ENCODE results near the gene SGMS1. TPM values are rescaled to one million over a fixed set of nuclear protein-coding genes. Genes with fewer than 3 reads are reported as not detected.

SGMS1 gene
- polyA plus RNA-seq, 1 donor from 2014 or later, result 8.0 TPM

- Histone ChIP-seq H3K4me3 (ENCODE audit: low read length) (no peak overlapping the region), H3K9me2 (ENCODE audit: insufficient read depth, low read length) (no peaks in the 10 kb centered on the region), H3K79me2 (replicated peaks; ENCODE audit: insufficient read depth, low read length) (no peaks in the 10 kb centered on the region), H3F3A (ENCODE audit: insufficient read depth, low read length, poor library complexity, severe bottlenecking) (no peaks in the 10 kb centered on the region), H2AFZ (ENCODE audit: low read depth, low read length) (no peak overlapping the region), H3K27me3 (ENCODE audit: insufficient read depth, low read depth, low read length) (no peaks in the 10 kb centered on the region), H4K20me1 (ENCODE audit: insufficient read depth) (no peaks in the 10 kb centered on the region), H3K4me2 (ENCODE audit: low read length) (no peak overlapping the region), H3K36me3 (ENCODE audit: insufficient read depth, low read length) (no peaks in the 10 kb centered on the region), H3K9me3 (ENCODE audit: low read length) (no peaks in the 10 kb centered on the region), H3K27ac (ENCODE audit: low read length) (no peak overlapping the region), H3K9ac (ENCODE audit: low read length) (no peak overlapping the region)
- TF ChIP-seq MXI1 (conservative IDR thresholded peaks at IDR 0.05; ENCODE audit: poor library complexity, severe bottlenecking) (no peak), TAF1 (IDR thresholded peaks at IDR 0.05; ENCODE audit: low read depth) (no peak), CTCF (IDR thresholded peaks at IDR 0.05; ENCODE audit: poor library complexity, severe bottlenecking) (no peak), EZH2 (IDR thresholded peaks at IDR 0.05; ENCODE audit: borderline replicate concordance, insufficient read depth, low read length, poor library complexity, severe bottlenecking) (no peak), POLR2AphosphoS5 (IDR thresholded peaks at IDR 0.05) (no peak), RAD21 (conservative IDR thresholded peaks at IDR 0.05) (no peak), REST (IDR thresholded peaks at IDR 0.05; ENCODE audit: borderline replicate concordance) (no peak), SMC3 (conservative IDR thresholded peaks at IDR 0.05; ENCODE audit: poor library complexity) (no peak), EP300 (conservative IDR thresholded peaks at IDR 0.05; ENCODE audit: poor library complexity, severe bottlenecking) (no peak)
These were observed 298.1 kb downstream of the SGMS1 start for GRCh38 chr10:50325449-50326171.

GRCh38 chr10:50324680-50325393, 298.9 kb downstream of the SGMS1 start:
- H3K9me2 ChIP-seq (ENCODE audit: insufficient read depth, low read length), result no peaks in the 10 kb centered on the region
- H3F3A ChIP-seq (ENCODE audit: insufficient read depth, low read length, poor library complexity, severe bottlenecking), result no peaks in the 10 kb centered on the region
- no peak overlapping the region for H3K4me2 ChIP-seq (ENCODE audit: low read length)
- no peak overlapping the region for H3K9ac ChIP-seq (ENCODE audit: low read length)
- H3K79me2 ChIP-seq (replicated peaks; ENCODE audit: insufficient read depth, low read length), result no peaks in the 10 kb centered on the region
- H3K4me3 ChIP-seq (ENCODE audit: low read length), result no peak overlapping the region
- no peaks in the 10 kb centered on the region for H3K27me3 ChIP-seq (ENCODE audit: insufficient read depth, low read depth, low read length)
- H4K20me1 ChIP-seq (ENCODE audit: insufficient read depth), result no peaks in the 10 kb centered on the region
- H3K9me3 ChIP-seq (ENCODE audit: low read length), result no peaks in the 10 kb centered on the region
- no peak overlapping the region for H2AFZ ChIP-seq (ENCODE audit: low read depth, low read length)
- no peak for TF ChIP-seq RAD21 (conservative IDR thresholded peaks at IDR 0.05)
- no peak for TF ChIP-seq EZH2 (IDR thresholded peaks at IDR 0.05; ENCODE audit: borderline replicate concordance, insufficient read depth, low read length, poor library complexity, severe bottlenecking)
- TF ChIP-seq TAF1 (IDR thresholded peaks at IDR 0.05; ENCODE audit: low read depth), result no peak
- no peak for TF ChIP-seq CTCF (IDR thresholded peaks at IDR 0.05; ENCODE audit: poor library complexity, severe bottlenecking)
- TF ChIP-seq SMC3 (conservative IDR thresholded peaks at IDR 0.05; ENCODE audit: poor library complexity), result no peak
- TF ChIP-seq POLR2AphosphoS5 (IDR thresholded peaks at IDR 0.05), result no peak
- no peaks in the 10 kb centered on the region for H3K36me3 ChIP-seq (ENCODE audit: insufficient read depth, low read length)
- no peak overlapping the region for H3K27ac ChIP-seq (ENCODE audit: low read length)

Measured in neural cell (in vitro differentiated cells).